Embryonic facial prominence (tissue), 1 donor: Measurements from ENCODE around the gene PEAK1.

Source experiments
- DNase-seq: peaks from one replicate; pipeline ENCODE4 v3.0.0-alpha.2; 2016; ENCODE audit errors: extremely low spot score

PEAK1 gene

DNA sequence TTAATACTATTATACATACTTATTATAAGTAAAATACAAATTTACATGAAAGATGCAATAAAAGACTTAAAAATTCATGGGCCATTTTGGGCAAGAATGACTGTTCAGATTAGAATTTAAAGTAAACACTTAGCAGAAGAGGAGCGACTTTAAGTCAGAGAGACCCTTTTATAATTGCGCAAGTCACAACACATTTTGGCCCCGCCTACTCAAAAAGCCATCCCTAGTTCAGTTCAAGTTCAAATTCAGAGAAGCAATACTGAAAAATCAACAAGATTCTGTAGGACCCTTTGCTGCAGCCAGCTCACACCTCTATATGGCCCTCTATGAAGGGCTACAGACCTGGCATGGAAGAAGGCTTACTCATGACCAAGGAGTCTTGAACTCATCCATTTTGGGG, 64.6 kb downstream of the PEAK1 start:
- DNase-seq, result no peak

GRCh38 chr15:77354063-77354462, 65.8 kb downstream of the PEAK1 start:
- no peak for DNase-seq

DNA sequence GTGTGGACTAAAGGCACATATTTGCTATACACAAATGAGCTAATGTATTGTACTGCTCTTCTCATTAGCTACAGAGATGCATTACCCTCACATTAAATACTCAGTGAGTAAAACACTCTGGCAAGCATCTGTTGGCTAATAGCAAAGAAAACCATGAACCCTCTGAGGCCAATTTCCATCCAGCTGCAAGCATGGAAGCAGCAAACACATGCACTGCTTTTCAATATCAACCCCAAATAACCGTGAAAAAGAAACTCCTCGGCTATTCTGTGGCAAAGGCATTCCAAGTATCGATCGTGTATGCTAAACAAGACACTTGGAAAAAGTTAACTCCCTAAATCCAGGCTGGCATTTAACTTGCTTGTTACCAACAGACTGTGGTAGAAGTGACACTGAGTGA, 67.0 kb downstream of the PEAK1 start:
- DNase-seq, result no peak

DNA sequence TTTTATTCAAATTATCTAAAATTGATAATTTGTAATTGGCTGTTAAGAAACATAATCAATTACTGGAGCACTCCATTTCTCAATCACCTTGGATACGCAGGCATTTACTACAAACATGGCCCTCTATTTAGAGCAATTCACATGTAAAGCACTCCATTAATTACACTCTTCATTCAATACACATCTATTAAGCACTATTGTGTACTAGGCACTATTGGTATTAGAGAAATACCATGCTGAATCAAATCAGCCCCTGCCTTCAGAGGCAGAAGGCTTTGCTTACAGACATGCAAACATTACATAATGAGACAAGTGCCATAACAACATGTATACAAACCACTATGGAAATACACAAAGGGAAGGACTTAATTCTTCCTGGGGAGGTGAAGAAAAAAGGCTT, 69.1 kb downstream of the PEAK1 start:
- no peak for DNase-seq

DNA sequence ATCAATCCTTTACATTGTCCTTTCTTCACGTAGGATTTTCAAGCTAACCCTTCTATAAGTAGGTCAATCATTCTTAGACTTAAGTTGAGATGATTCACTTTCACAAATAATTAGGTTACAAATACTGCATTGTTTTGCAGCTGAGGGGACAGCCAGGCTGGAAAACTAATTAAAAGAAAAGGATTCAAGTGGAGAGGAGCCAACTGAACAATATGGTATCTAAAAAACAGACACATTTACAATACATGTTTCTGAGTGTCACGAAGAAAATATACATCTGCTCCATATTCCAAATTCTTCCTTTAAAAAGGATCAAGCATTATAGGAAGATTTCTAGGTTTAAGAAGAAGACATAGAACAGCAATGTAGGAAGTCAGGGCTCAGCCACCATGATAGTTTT, 70.2 kb downstream of the PEAK1 start:
- no peak for DNase-seq

GRCh38 chr15:77348511-77348910, 71.4 kb downstream of the PEAK1 start:
- no peak for DNase-seq

GRCh38 chr15:77347197-77347596, 72.7 kb downstream of the PEAK1 start:
- no peak for DNase-seq

GRCh38 chr15:77346245-77347036, 73.5 kb downstream of the PEAK1 start:
- DNase-seq, result no peak

- DNase-seq, result no peak
Observed at GRCh38 chr15:77342807-77343206, 77.1 kb downstream of the PEAK1 start.

GRCh38 chr15:77340245-77340644, 79.7 kb downstream of the PEAK1 start:
- no peak for DNase-seq

- DNase-seq, result no peak
Observed at GRCh38 chr15:77336006-77336405, 83.9 kb downstream of the PEAK1 start.

DNA sequence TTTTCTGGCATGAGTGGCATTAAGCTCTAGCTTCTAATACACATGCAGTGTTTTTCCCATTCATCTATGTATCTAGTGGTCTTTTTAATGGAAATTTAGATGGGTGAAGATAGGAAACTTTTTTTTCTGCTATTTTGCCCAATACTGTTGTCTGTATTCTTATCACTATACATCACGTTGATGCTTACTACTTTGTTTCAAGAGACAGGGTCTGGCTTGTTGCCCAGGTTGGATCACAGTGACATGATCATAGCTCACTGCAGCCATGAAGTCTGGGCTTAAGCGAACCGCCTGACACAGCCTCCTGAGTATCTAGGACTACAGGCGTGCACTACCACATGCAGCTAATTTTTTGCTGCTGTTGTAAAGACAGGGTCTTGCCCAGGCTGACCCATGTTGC, 84.6 kb downstream of the PEAK1 start:
- no peak for DNase-seq

DNA sequence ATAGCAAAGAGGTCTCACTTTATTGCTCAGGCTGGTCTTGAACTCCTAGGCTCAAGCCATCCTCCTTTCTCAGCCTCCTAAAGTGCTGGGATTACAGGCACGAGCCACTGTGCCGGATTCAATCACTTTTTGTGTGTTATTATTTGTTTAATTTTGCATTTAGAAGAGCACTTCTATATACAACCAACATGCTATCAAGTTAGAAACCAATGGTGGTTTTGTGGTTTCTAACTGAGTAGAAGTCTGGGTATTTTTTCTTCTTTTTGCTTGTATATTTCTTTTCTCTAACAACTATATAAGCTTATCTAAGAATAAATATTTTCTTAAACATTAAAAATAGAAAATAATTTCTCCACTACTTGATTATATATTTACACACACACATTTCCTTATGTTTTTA, 86.7 kb downstream of the PEAK1 start:
- DNase-seq, result no peak

- no peak for DNase-seq
Observed at GRCh38 chr15:77329202-77329601, 90.7 kb downstream of the PEAK1 start.

GRCh38 chr15:77327844-77328529, 91.9 kb downstream of the PEAK1 start:
- DNase-seq, result no peak

GRCh38 chr15:77327168-77327567, 92.7 kb downstream of the PEAK1 start:
- no peak for DNase-seq

- DNase-seq, result no peak
Observed at GRCh38 chr15:77326366-77326765, 93.5 kb downstream of the PEAK1 start.

GRCh38 chr15:77312523-77312922, 107.4 kb downstream of the PEAK1 start:
- no peak for DNase-seq

DNA sequence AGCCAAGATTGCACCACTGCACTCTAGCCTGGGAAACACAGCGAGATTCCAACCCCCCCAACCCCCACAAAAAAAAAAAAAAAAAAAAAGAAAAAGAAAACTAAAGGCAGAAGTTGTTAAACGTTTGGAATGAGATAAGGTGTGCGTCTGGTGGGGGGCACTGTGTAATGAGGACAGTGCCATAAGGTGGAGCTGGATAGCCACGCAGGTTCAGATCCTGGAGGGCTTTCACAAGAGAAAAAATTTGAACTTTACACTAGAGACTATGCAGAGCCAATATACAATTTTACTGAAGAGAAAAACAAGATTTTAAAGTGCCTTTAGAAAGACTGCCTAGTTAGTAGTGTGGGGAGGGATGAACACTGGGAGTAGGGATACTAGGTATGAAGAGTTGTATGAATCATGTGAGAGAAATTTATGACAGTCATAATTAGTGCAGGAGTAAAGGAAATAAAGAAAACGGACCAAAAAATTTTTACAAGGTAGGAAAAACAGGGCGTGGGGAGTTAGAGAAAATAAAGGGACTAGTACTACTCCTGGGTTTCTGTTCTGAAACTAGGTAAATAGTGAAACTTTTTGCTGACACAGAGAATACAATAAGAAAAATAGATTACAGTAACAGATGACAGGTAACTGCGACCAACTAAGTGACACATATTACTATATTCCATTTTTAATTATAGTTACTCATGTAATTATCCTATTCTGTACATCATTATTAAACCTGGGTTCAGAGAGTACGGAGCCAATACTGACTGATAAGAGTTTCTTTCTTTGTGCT, 108.1 kb downstream of the PEAK1 start:
- no peak for DNase-seq

GRCh38 chr15:77311020-77311419, 108.9 kb downstream of the PEAK1 start:
- no peak for DNase-seq

GRCh38 chr15:77309392-77309791, 110.5 kb downstream of the PEAK1 start:
- no peak for DNase-seq

DNA sequence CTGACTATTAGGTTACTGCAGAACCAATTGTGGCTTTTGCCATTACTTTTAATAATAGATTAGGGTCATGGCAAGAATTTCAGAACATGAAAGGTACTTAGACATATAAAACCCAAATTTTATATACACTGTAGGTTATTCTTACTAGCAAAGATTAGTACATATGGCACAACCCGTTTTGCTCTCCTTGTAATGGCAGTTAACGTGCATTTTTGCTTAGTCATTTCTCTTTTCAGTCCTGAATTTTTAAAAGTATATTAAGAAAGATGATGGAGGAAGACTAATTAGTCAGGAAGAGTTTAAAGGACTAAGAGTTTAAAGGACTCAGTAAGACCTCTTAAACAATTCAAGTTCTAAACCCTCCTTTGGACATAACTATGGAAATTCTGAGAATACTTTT, 114.0 kb downstream of the PEAK1 start:
- DNase-seq, result no peak
